Measurements from ENCODE around the gene AP2M1.

- TF ChIP-seq CTCF (IDR thresholded peaks at IDR 0.05; ENCODE audit: low read depth, low read length, missing input control) (no peak), RXRA (IDR thresholded peaks at IDR 0.05) (no peak), EGR1 (IDR thresholded peaks at IDR 0.05; ENCODE audit: low read depth in 2 of 2) (no peak), ATF3 (IDR thresholded peaks at IDR 0.05) (no peak)
Measured at GRCh38 chr3:184167786-184168185, 6.9 kb upstream of the AP2M1 start.
